H9 (cell line): ENCODE results near the gene ZNF33A. TPM values are rescaled to one million over a fixed set of nuclear protein-coding genes. Genes with fewer than 3 reads are reported as not detected.

Source experiments
- DNase-seq: peaks from one replicate; pipeline ENCODE4 v3.0.0-alpha.2; 2017
- H2AFZ ChIP-seq: one replicate; pipeline ENCODE4 v1.6.1; 2013; ENCODE audit warnings: mild to moderate bottlenecking, low read length, control low read depth, moderate library complexity
- H2AK5ac ChIP-seq: 2 replicates; pipeline ENCODE4 v1.6.1; 2013; ENCODE audit warnings: low read length, control low read depth, mixed read lengths; ENCODE audit not compliant: insufficient read length
- H2BK120ac ChIP-seq: one replicate; pipeline ENCODE4 v1.6.1; 2013; ENCODE audit warnings: low read depth, mild to moderate bottlenecking, low read length, control low read depth, inconsistent platforms; ENCODE audit not compliant: poor library complexity, severe bottlenecking
- H2BK12ac ChIP-seq: 2 replicates; pipeline ENCODE4 v1.6.1; 2013; ENCODE audit warnings: low read length, control low read depth, mixed read lengths, low read depth; ENCODE audit not compliant: insufficient read length
- H2BK15ac ChIP-seq: 2 replicates; pipeline ENCODE4 v1.6.1; 2013; ENCODE audit warnings: low read depth, low read length, control low read depth
- H2BK20ac ChIP-seq: one replicate; pipeline ENCODE4 v1.6.1; 2013; ENCODE audit warnings: low read depth, mild to moderate bottlenecking, low read length, control low read depth, inconsistent platforms; ENCODE audit not compliant: poor library complexity, severe bottlenecking
- H2BK5ac ChIP-seq: 2 replicates; pipeline ENCODE4 v1.6.1; 2013; ENCODE audit warnings: low read length, control low read depth, mixed read lengths; ENCODE audit not compliant: insufficient read length
- H3K14ac ChIP-seq: 2 replicates; pipeline ENCODE4 v1.6.1; 2013; ENCODE audit warnings: low read length, control low read depth; ENCODE audit not compliant: insufficient read depth
- H3K18ac ChIP-seq: 2 replicates; pipeline ENCODE4 v1.6.1; 2013; ENCODE audit warnings: low read depth, mild to moderate bottlenecking, mixed read lengths, low read length, control low read depth; ENCODE audit not compliant: insufficient read length
- H3K23ac ChIP-seq: 2 replicates; pipeline ENCODE4 v1.6.1; 2013; ENCODE audit warnings: low read length, control low read depth, mixed read lengths, low read depth; ENCODE audit not compliant: insufficient read length
- H3K23me2 ChIP-seq: 2 replicates; pipeline ENCODE4 v1.6.1; 2013; ENCODE audit warnings: low read depth, mild to moderate bottlenecking, mixed read lengths, low read length, control low read depth; ENCODE audit not compliant: insufficient read length, poor library complexity, severe bottlenecking
- H3K27ac ChIP-seq: 2 replicates; pipeline ENCODE4 v1.5.1; 2013; ENCODE audit warnings: low read length, control low read depth, mixed read lengths, low read depth; ENCODE audit not compliant: insufficient read length
- H3K27me3 ChIP-seq: 2 replicates; pipeline ENCODE4 v1.6.1; 2013; ENCODE audit warnings: low read length, control low read depth, inconsistent platforms; ENCODE audit not compliant: insufficient read depth
- H3K4ac ChIP-seq: 2 replicates; pipeline ENCODE4 v1.6.1; 2013; ENCODE audit warnings: low read depth, mild to moderate bottlenecking, control low read depth, inconsistent platforms, low read length, moderate library complexity
- H3K4me1 ChIP-seq: 2 replicates; pipeline ENCODE4 v1.6.1; 2013; ENCODE audit warnings: low read length, control low read depth, inconsistent platforms; ENCODE audit not compliant: insufficient read depth
- H3K4me2 ChIP-seq: 2 replicates; pipeline ENCODE4 v1.6.1; 2013; ENCODE audit warnings: low read length, control low read depth, mixed read lengths; ENCODE audit not compliant: insufficient read length, insufficient read depth
- H3K56ac ChIP-seq: 2 replicates; pipeline ENCODE4 v1.6.1; 2013; ENCODE audit warnings: low read depth, mild to moderate bottlenecking, mixed read lengths, low read length, control low read depth; ENCODE audit not compliant: insufficient read length
- H3K79me1 ChIP-seq: 2 replicates; pipeline ENCODE4 v1.6.1; 2013; ENCODE audit warnings: low read depth, mild to moderate bottlenecking, moderate library complexity, low read length, control low read depth, inconsistent platforms; ENCODE audit not compliant: insufficient read depth, poor library complexity, severe bottlenecking
- H3K79me2 ChIP-seq: 2 replicates; pipeline ENCODE4 v1.6.1; 2013; ENCODE audit warnings: low read length, control low read depth, inconsistent platforms; ENCODE audit not compliant: insufficient read depth
- H3K9ac ChIP-seq: 2 replicates; pipeline ENCODE4 v1.6.1; 2013; ENCODE audit warnings: low read length, control low read depth, mixed read lengths; ENCODE audit not compliant: insufficient read length; ENCODE audit errors: extremely low read depth
- H3K9me3 ChIP-seq: one replicate; pipeline ENCODE4 v1.6.1; 2013; ENCODE audit warnings: low read depth, low read length, inconsistent platforms; ENCODE audit not compliant: control insufficient read depth
- H3T11ph ChIP-seq: one replicate; pipeline ENCODE4 v1.6.1; 2013; ENCODE audit warnings: mild to moderate bottlenecking, low read length, control low read depth, inconsistent platforms
- H4K20me1 ChIP-seq: one replicate; pipeline ENCODE4 v1.6.1; 2013; ENCODE audit not compliant: control insufficient read depth, insufficient read length, insufficient read depth
- H4K5ac ChIP-seq: 2 replicates; pipeline ENCODE4 v1.6.1; 2013; ENCODE audit warnings: low read depth, mild to moderate bottlenecking, mixed read lengths, low read length, control low read depth; ENCODE audit not compliant: insufficient read length
- H4K8ac ChIP-seq: replicated peaks from 2 replicates; pipeline ENCODE4 v1.6.1; 2013; ENCODE audit warnings: low read length, control low read depth, mixed read lengths, low read depth; ENCODE audit not compliant: insufficient read length
- H4K91ac ChIP-seq: 2 replicates; pipeline ENCODE4 v1.6.1; 2013; ENCODE audit warnings: low read depth, mild to moderate bottlenecking, moderate library complexity, mixed read lengths, low read length, control low read depth; ENCODE audit not compliant: insufficient read length
- H3K27ac Mint-ChIP-seq, 3 experiments: 2 replicates in 2 of 3; 3 replicates in 1 of 3; pipeline ENCODE4 v1.8.0; 2020 to 2021; ENCODE audit warnings: mixed read lengths in 3 of 3, mild to moderate bottlenecking in 1 of 3, moderate library complexity in 1 of 3
- H3K27me3 Mint-ChIP-seq: 2 replicates; pipeline ENCODE4 v1.8.0; 2021; ENCODE audit warnings: low read depth, mild to moderate bottlenecking, moderate library complexity, mixed read lengths
- H3K36me3 Mint-ChIP-seq, 3 experiments: 2 replicates in 2 of 3; 3 replicates in 1 of 3; pipeline ENCODE4 v1.8.0; 2020 to 2021; ENCODE audit warnings: low read depth in 3 of 3, mixed read lengths in 3 of 3; ENCODE audit not compliant: insufficient read depth in 1 of 3
- H3K4me1 Mint-ChIP-seq, 2 experiments: 2 replicates each; pipeline ENCODE4 v1.8.0; 2020; ENCODE audit warnings: mixed read lengths in 2 of 2
- H3K4me3 Mint-ChIP-seq, 2 experiments: 2 replicates in 1 of 2; 3 replicates in 1 of 2; pipeline ENCODE4 v1.8.0; 2020 to 2021; ENCODE audit warnings: mild to moderate bottlenecking in 2 of 2, mixed read lengths in 2 of 2, moderate library complexity in 1 of 2
- H3K9me3 Mint-ChIP-seq, 2 experiments: 2 replicates in 1 of 2; 3 replicates in 1 of 2; pipeline ENCODE4 v1.8.0; 2020; ENCODE audit warnings: mild to moderate bottlenecking in 2 of 2, mixed read lengths in 2 of 2, moderate library complexity in 1 of 2
- WGBS: extraction: QIAGEN DNeasy Blood & Tissue Kit; methylation state at CpG from one replicate; pipeline ENCODE4 v1.1.7; 2013; ENCODE audit warnings: missing lambda C conversion rate, low lambda C conversion rate, mixed read lengths; ENCODE audit not compliant: insufficient read length; ENCODE audit errors: extremely low coverage; 5-methylcytosine and 5-hydroxymethylcytosine counted together
- total RNA-seq: library from RNA; stranded (reverse); gene quantifications from 2 replicates; pipeline ENCODE4 v1.2.1, GENCODE V29; 2021
- TF ChIP-seq, protein P1 (sequence below): fragments of 200-600 bp; sonication (generic); conservative IDR thresholded peaks from 3 replicates; pipeline ENCODE4 v1.8.0; 2021; ENCODE audit warnings: antibody characterized with exemption, mild to moderate bottlenecking

Gene ZNF33A
- total RNA-seq, 1 experiment from 2014 or later: 42.7 TPM

- peak overlapping the region; percentile 83 to 88 for H3K4me3 Mint-ChIP-seq
- Histone ChIP-seq H3K23me2 (peaks cover 5% of the 10 kb centered on the region), H3T11ph (no peak overlapping the region), H2BK20ac (no peak overlapping the region), H3K9ac (peak overlapping the region; percentile 46), H4K8ac (no peak overlapping the region), H3K18ac (no peak overlapping the region), H2BK15ac (no peak overlapping the region), H2BK12ac (no peak overlapping the region), H2BK5ac (no peak overlapping the region), H2AK5ac (no peak overlapping the region), H2BK120ac (no peak overlapping the region), H3K27me3 (no peaks in the 10 kb centered on the region), H3K9me3 (no peaks in the 10 kb centered on the region), H3K4me1 (no peaks in the 10 kb centered on the region), H3K56ac (no peak overlapping the region), H3K79me2 (no peaks in the 10 kb centered on the region), H3K79me1 (no peaks in the 10 kb centered on the region), H4K91ac (no peak overlapping the region), H3K14ac (no peak overlapping the region), H4K20me1 (no peaks in the 10 kb centered on the region), H3K23ac (no peak overlapping the region), H3K4me2 (peak overlapping the region; percentile 95), H3K4ac (no peak overlapping the region), H3K27ac (no peak overlapping the region), H4K5ac (peak overlapping the region; percentile 79), H2AFZ (no peak overlapping the region)
- peak overlapping the region; percentile 79 to 95 (median 91); a peak in 4 of 7 replicates for H3K27ac Mint-ChIP-seq
- peaks cover 39 to 42% of the 10 kb centered on the region in 2 experiments for H3K9me3 Mint-ChIP-seq
- TF ChIP-seq, protein P1, sequence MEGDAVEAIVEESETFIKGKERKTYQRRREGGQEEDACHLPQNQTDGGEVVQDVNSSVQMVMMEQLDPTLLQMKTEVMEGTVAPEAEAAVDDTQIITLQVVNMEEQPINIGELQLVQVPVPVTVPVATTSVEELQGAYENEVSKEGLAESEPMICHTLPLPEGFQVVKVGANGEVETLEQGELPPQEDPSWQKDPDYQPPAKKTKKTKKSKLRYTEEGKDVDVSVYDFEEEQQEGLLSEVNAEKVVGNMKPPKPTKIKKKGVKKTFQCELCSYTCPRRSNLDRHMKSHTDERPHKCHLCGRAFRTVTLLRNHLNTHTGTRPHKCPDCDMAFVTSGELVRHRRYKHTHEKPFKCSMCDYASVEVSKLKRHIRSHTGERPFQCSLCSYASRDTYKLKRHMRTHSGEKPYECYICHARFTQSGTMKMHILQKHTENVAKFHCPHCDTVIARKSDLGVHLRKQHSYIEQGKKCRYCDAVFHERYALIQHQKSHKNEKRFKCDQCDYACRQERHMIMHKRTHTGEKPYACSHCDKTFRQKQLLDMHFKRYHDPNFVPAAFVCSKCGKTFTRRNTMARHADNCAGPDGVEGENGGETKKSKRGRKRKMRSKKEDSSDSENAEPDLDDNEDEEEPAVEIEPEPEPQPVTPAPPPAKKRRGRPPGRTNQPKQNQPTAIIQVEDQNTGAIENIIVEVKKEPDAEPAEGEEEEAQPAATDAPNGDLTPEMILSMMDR: no peak
- DNase-seq: no peak
- no CpG with 5 or more reads among the region's 5 CpGs for WGBS
- H3K4me1 Mint-ChIP-seq: peaks cover 5 to 13% of the 10 kb centered on the region in 2 experiments; a peak in 2 of 4 replicates
- no peaks in the 10 kb centered on the region; the same call in 1 of the 2 replicates for H3K27me3 Mint-ChIP-seq
- H3K36me3 Mint-ChIP-seq: peaks cover 3 to 7% (median 3%) of the 10 kb centered on the region in 3 experiments; a peak in 6 of 7 replicates
These were observed 35.0 kb upstream of the ZNF33A start for GRCh38 chr10:37975401-37975991.
